HG02763 (cell line): Measurements from ENCODE around the gene GBA3.

Source experiments
- ATAC-seq: cut with Tn5 transposase; IDR thresholded peaks from one replicate; pipeline ENCODE4 v1.9.1; 2021; ENCODE audit warnings: mild to moderate bottlenecking, moderate library complexity; ENCODE audit not compliant: unreplicated experiment

Gene GBA3

DNA sequence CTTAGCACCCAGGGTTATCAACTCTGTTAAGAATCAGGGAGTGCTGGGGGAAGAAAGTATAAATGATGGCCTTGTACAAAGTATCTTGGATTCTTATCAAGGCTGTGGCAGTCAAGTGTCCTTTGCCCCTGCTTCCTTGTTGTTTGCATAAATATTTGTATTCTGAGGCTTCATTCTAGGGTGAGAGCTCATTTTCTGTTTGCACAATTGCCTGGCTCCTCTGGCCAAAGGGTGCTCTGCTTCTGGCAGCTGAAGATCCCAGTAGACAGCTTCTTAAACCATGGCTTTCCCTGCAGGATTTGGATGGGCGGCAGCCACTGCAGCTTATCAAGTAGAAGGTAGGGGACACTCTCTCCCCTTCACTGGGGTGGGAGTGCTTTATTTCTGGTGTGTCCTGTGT, at the start of gene GBA3:
TSS of gene GBA3 (plus strand) at position 202 of the 400 bp plus-strand sequence.
- no peak for ATAC-seq

DNA sequence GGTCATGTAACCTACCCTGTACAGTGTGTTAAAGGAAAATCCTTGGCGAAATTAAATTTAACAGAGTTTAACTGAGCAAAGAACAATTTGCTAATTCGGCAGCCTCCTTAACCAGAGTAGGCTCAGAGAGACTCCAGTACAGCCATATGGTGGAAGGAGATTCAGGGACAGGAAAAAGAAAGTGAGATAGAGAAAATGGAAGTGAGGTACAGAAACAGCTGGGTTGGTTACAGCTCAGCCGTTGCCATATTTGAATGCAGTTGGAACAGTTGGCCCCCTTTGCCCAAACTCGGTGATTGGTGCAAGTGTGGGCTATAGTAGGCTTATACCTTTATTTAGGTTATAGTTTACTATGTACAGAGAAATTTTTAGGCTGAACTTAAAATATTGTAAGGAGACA, 48.8 kb upstream of the GBA3 start:
- ATAC-seq, result no peak

DNA sequence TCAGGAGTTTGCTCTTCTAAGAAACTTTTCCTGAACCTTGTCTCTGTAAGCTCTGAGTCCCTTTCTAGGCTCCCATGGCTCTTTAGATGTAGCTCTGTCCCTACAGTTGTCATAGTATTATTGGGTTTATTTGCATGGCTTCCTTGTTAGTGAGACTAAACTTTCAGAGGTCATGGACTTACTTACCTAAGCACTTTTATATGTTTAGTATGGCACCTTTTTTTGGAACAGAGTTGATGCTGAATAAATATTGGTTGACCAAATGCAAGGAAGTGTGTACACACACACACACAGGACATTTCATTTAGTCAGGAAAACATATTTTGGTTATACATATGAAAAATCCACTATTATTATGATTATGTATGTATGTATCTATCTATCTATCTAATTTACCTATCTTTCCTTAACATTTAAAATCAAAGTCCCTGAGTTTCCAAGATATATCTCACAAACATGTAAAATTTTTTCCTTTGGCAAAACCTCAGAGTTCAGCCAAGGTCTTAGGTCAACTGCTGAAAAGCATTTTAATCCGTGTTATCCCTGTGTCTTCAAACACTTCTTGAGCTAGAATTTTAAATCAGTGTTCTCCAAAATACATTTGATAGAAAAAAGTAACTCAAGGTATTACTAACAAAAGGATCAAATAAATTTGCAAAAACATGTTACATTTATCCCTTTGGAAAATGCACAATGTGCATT, 47.1 kb upstream of the GBA3 start:
- ATAC-seq, result no peak

DNA sequence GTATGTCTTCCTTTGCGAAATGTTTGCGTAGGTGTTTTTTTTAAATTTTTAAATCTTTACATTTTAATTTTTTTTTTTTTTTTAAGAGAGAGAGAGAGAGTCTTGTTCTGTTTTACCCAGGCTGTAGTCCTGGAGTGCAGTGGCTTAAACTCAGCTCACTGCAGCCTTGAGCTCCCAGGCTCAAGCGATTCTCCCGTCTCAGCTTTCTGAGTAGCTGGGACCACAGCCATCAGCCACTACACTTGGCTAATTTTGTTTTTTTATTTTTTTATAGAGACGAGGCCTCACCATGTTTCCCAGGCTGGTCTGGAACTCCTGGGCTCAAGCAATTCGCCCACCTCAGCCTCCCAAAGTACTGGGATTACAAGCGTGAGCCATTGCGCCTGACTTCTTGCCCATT, 43.7 kb upstream of the GBA3 start:
- ATAC-seq, result no peak

DNA sequence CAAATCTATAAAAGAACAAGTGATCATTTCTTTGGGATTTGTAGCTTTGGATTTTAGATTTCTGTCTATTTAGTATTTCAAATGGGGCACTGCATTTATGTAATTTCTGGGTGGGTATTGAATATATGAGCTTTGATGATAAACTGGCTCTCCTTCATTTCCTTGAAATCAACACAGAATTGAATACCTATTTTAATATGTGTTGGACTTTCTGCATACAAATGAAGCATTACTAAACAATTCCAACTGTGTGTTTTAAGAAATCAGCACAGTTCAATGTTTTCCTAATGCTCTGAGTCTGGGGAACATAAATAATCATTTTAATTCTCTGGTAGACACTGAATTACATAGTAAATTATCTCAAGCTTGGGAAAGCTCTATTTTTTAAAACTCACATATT, 42.0 kb upstream of the GBA3 start:
- no peak for ATAC-seq

DNA sequence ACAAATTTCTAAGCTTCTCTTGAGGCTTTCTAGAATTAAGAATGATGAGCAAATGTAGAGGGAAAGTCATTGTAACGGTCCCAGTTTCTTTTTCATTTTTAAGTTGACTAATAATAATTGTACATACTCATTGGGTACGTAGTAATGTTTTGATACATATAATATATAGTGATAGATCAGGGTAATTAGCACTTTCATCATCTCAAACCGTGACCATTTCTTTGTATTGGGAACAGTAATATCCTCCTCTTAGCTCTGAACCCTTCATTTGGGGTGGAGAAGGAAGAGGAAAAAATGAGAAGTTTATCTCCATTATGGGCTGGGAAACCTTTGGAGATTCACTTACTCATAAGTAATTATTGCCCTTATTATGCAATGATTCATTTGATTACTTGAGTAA, 39.0 kb upstream of the GBA3 start:
- no peak for ATAC-seq

DNA sequence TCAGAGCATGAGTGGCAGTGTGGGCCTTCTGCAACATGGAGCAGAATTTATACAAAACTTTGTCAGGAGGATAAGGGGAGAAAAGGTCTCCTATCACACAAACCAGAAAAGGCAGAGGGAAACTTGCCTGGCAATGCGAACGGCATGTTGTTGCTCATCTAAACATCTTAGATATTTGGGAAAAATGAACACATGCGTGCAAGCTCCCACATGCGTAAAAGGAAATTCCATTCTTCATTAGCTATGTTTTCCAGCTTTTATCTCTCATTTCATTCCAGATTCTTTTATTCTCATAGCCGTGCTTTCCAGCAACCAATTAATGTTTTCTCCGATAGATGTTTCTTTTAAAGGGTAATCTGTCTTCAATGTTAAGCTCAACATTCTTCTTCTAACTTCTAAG, 31.3 kb upstream of the GBA3 start:
- ATAC-seq, result no peak

DNA sequence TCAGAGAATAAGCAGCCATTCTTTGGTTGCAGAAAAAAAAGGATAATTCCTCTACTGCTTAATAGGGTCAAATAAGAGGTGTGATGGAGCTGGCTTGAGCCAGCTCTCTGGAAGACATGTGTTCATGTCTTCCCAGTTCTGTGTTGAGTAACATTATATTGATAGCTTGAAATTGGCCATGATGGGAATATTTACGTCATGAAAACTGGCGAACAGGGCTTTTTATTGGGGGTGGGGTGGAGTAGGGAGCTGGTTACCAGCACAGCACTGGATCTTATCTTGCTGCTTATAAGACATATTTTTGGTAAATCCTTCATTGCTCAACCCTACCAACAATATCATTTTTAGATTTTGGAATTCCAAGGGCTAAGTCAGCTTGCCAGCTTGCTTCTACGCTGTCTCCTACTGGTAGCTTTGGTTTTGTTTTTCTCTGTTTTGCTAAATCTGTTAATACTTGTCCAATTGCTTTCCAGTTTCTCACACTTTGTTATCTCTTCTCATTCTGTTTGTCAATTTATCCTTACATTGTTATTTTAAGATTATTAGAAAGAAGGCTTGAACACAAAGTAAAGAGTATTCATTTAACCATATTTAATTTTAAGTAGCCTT, 25.3 kb upstream of the GBA3 start:
- ATAC-seq, result no peak

DNA sequence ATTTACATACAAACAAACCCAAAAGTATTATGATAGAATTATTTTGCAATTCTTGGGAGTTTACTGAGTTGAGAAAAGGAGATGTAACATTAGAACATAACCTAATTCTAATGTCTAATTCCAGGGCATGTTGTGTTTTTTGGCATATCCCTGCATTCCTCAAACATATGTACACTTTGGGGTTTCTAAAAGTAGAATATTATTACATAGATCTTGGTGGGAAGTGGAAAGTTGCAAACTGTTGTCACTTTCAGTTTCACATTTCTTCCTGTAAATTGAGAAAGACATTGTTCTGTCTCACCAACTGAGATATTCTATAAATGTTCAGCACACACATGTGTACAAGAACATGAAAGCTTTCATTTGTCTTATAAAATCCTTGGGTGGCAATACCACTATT, 24.4 kb upstream of the GBA3 start:
- no peak for ATAC-seq

DNA sequence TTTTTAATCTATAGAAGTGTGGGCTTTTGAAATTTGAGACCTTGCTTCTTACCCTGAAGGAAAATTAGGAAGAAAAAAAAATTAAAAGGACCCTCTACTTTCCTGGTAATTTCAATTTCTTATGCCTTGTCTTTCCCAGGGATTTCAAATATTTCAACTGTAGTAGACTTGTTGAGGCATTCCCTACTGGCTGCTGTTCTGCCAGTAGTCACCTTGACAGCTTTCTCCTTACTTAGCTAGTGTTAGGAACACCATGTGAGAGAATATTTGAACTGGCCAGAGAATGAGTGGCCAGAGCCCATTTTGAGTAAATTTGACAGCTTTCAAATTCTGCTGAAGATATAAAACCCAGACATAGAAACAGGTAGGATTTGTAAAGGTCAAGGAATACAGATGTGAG, 24.0 kb upstream of the GBA3 start:
- ATAC-seq, result no peak

DNA sequence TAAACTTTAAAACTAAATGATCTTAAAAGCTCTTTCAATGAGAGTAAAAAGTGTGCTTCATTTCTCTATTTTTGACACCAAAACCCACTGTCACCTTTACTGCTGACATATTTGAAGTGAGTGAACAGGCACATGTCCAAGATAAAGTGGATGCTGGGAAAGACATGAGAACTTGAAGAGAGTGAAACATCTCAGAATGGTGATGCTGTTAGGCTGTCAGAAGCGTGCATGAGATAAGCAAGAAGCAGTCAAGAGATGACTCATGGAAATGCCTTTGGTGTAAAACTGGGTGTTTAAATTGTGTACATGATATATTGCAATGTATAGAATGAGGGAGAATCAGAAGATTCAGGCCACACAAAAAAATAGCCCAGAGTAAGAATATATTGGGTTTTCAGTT, 21.8 kb upstream of the GBA3 start:
- no peak for ATAC-seq

DNA sequence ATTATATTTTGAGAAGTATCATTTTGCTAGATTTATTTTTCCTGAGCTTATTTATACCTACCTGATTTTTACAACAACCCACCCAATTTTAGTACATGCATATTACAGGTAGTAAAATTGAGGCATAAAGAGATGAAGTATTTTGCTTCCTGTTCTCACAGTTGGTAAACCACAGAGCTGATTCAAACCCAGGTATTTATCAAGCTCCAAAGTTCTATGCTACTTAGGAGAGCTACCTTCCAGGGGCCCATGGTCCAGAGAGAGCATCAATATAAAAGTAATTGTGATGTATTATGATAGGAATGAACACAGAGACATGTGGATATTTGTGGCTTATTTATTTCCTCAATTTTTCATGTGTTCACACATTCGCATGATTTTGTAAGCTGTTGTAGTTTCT, 20.2 kb upstream of the GBA3 start:
- ATAC-seq, result no peak

DNA sequence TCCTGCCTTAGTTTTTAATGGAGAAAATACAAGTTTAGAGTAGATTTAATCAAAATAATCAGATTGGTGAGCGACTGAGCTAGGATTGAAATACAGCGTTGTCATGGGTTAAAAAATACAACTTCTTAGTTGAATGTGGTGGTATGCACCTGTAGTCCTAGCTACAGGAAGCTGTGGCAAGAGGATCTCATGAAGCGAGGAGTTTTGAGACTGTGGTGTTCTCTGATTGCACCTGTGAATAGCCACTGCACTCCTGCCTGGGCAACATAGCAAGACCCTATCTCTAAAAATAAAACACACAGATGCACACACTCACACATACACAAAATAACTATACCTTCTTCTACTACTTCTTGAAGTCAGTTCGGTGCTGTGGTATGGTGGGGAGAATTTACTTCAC, 19.8 kb upstream of the GBA3 start:
- ATAC-seq, result no peak

DNA sequence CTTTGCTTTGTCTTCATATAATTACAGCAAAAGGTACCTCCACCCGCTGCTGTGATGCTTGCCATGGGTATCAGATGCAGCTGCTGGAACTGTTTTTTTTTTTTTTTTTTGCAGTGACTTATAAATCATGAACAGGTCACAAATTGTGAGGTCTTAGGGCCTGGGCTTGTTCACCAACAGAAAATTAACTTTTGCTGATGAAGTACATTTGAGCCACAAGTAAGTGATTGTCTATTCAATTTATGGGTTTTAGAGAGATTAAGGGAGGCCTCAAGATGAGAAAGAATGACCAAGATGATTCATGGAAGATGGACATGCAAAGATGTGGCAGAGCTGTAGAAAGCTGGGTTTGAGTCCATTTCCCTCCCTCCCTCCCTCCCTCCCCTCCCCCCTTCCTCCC, 18.0 kb upstream of the GBA3 start:
- ATAC-seq, result no peak

DNA sequence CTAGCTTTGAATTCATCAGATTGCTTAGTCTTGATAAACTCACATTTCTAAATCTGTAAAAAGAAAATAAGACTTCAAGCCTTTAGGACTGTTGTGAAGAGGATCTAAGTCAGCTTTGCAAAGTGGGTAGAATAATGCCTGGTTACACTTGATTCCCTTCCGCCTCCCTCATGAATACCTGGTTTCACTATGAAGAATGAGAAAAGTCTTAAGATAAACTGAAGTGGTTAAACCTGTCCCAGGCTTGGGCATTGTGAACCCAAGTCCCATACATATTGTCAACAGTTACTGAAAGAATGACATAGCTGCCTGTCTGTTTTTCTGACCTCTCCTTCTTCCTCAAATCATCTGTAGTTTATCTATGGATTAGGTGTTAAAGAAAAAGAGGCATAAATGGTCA, 16.7 kb upstream of the GBA3 start:
- ATAC-seq, result no peak

DNA sequence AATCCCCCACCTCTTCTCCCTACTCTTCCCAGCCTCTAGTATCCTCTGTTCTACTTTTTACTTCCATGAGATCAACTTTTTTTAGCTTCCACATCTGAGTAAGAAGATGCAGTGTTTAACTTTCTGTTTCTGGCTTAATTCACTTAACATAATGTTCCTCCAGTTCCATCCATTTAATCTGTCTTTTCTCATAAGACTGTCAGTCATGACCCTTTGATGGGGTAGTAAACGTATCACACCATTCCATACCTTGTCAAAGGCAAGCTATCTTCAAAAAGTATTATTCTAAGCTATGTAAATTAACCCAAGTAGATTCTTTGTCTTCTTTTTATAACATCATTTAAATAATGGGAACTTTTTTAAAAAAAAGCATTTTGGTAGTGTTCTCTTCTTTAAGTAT, 15.0 kb upstream of the GBA3 start:
- no peak for ATAC-seq

DNA sequence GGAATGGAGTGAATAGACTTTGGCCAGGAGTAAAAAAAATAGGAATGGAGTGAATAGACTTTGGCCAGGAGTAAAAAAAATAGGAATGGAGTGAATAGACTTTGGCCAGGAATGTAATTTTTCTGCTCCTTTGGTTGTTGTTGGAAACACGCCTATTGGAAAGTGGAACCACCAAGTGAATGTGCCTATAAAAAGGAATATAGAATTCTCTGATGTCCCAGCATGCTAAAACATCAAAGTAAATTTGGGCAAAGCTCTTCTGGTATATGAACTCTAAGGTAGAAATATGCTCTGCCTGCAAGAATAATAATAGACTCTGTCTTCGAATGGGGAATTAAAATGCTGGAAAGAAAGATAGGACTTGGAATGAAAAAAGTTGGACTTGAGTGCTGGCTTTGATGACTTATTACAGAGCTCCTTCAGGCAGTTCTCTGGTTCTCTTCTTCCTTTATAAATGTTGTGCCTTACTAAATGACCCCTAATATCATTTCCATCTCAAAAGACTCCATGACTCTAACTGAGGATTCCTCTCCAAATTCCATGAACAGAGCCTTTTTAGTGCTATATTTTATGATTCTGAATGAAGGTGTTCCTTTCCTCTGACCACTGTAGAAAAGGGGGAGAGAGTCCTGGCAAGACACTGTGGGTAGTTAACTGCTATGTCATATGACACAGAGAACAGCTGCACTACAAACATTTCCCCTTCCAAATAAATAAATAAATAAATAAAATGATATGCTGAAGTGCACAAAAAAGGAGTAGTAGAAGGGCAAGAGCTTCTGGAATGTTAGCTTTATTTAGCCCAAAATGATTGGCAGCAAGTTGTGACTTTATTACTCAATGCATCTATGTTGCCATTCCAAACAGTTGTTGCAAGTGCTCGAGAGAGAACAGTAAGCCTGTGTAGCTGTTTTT, 13.5 kb upstream of the GBA3 start:
- ATAC-seq, result no peak

DNA sequence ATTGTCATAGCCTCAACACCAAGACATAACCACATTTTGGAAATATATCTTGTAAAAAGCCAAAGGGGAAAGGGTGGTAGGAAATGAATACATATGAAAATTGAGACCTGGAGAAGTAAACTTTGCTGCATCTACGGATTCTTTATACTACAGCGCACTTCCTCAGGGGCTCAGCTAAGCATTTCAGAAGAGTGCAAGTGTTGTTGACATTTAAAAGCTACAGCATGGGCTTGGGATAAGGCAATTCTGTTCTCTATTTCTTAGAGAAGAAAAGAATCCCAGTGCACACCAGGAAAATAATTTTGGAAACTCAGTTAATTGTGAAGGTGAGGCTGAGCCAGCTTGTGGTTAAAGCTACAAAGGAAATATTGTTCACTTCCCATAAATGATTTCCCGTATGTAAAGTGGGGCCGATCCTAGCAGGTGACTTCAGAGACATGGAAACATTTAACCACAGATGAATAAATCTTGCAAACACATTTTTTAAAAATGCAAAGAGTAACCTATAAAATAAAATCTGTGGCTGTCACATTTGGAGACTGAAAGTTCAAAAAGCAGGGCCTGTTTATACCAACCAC, 12.6 kb upstream of the GBA3 start:
- no peak for ATAC-seq

DNA sequence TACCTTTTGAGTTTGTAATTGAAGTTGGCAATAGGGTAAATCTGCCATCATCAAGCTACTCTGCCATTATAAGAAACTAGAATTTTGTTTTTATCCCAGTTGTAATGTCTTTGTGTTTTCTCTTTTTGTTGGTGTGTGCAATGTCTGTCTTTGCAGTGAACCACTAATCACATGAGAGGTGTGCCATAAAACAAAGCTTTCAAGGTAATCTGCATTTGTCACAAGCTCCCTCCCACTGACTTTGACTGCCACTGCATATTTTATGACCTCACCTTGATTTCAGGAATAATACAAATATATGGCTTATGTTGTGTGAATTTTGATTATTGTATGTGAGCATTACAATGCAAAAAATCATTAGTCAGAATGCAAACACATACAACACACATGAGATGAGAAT, 9.0 kb upstream of the GBA3 start:
- ATAC-seq, result no peak

DNA sequence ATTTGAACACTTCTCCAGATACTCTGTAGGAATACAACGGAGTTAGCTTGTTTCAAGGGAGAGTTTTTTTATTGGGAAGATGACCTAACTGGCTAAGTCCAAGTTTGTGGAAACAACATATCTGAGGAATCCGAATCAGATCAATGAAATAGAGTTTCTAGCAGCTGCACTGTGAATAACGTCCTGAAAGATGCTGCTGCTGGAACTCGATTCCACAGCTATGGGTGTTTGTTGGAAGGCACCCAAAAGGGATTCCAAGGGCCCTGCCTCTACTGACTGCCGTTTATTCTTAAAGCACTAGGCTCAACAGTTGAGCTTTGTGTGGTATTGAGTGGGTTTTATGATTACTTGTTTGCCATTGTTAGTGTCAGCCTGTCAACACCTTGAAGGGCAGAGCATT, 6.6 kb upstream of the GBA3 start:
- ATAC-seq, result no peak

DNA sequence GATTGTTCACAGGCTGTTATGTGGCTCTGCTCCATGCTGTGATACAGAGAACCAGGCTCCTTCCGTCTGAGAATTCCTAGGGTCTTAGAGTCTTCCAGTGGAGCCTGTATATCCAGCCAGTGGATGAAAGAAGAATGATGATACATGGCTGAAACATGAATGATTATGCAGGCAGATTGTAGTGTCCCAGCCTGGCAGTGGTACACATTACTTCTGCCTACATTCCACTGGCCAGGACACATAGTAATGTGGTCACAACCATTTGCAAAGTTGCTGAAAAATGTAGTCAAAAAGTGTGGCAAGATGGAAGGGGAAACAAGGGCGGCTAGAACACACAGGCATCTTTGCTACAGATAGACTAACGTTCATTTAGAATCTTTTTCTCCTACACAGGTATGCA, 4.5 kb upstream of the GBA3 start:
- no peak for ATAC-seq

DNA sequence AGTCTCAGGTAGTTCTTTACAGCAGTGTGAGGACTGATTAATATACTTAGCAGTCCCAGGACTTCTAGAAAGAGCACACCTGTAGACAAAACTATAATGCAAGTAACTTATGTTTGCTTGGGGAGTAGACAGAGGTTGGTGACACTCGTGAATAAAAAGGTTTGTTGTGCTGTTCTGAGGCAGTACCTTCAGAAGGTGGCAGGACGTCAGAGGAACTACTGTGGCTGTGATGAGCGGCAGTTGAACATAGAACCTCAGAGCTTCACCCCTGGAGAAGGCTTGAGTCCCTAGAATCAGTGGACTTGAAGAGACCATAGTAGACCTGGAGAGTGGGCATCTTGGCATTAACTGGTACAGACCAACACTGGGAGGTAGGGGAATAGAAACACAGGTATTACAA, 3.3 kb upstream of the GBA3 start:
- no peak for ATAC-seq
